ENCODE measurements around the gene ST6GALNAC6.
"Not testable (repeated sequence)": the region's sequence is repeated elsewhere in the genome, so short reads cannot be mapped to it uniquely, and the experiment has no call there.

Gene ST6GALNAC6

GRCh38 chr9:127871531-127871930 lies 27.9 kb downstream of the ST6GALNAC6 start:
- DNase-seq = no peak

GRCh38 chr9:127870887-127871286 lies 28.5 kb downstream of the ST6GALNAC6 start:
- no peak for DNase-seq

DNA sequence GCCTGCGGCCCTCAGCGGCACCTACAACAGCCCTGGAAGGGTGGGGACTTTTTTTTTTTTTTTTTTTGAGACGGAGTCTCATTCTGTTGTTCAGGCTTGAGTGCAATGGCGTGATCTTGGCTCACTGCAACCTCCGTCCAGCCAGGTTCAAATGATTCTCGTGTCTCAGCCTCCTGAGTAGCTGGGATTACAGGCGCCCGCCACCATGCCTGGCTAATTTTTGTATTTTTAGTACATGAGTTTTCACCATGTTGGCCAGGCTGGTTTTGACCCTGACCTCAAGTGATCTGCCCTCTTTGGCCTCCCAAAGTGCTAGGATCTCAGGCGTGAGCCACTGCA lies 29.3 kb downstream of the ST6GALNAC6 start:
- DNase-seq = not testable (repeated sequence)

- peak; percentile 89 for DNase-seq
Measured at GRCh38 chr9:127869310-127870152, 29.9 kb downstream of the ST6GALNAC6 start.

- no peak for DNase-seq
Measured at GRCh38 chr9:127868278-127868902, 31.0 kb downstream of the ST6GALNAC6 start.

GRCh38 chr9:127867356-127868277 lies 31.8 kb downstream of the ST6GALNAC6 start:
- no peak for DNase-seq

GRCh38 chr9:127866535-127866934 lies 32.9 kb downstream of the ST6GALNAC6 start:
- no peak for DNase-seq

DNA sequence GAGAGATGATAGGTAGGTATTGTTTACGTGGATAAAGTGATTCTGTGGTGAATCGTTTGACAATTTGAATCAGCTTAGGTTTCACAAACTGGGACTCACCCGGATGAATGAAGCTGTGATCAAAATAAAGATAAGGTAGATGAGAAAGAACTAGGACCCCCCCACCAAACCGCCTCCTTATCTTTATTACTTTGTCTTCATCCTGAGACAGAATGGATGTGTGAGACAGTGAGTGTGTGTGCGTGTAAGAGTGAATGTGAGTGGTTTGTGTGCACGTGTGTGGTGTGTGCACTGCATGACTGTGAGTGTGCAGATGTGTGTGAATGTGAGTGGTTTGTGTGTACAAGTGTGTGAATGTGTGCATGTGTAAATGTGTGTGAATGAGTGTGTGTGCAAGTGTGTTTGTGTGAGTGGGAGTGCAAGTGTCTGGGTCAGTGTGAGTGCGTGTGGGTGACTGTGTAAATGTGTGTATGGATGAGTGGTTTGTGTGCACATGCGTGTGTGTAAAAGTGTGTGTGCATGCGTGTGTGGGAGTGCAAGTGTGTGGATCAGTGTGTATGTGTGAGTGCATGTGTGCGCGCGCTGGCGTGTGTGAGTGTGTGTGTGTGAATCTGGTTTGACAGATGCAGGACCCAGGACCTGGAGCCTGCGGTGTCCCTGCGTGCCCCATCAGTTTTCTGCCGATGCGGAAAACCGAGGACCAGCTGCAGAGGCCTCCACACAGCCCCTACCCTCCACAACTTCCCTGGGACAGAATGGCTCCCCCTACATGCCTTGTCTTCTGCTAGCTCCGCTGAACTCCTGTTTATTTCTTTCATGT lies 33.5 kb downstream of the ST6GALNAC6 start:
- no peak for DNase-seq

DNA sequence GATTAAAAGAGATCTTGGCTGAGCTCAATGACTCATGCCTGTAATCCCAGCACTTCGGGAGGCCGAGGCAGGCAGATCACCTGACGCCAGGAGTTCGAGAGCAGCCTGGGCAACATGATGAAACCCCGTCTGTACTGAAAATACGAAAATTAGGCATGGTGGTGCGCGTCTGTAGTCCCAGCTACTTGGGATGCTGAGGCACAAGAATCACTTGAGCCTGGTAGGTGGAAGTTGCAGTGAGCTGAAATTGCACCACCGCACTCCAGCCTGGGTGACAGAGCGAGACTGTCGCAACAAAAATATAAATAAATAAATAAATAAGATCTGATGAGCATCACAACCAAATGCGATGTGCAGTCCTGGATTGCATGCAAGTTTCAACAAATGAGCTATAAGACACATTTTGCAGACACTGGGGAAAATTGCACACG lies 36.2 kb downstream of the ST6GALNAC6 start:
- DNase-seq = no peak

GRCh38 chr9:127862075-127863011 lies 37.1 kb downstream of the ST6GALNAC6 start:
- DNase-seq = peak; percentile 22 to 41

DNA sequence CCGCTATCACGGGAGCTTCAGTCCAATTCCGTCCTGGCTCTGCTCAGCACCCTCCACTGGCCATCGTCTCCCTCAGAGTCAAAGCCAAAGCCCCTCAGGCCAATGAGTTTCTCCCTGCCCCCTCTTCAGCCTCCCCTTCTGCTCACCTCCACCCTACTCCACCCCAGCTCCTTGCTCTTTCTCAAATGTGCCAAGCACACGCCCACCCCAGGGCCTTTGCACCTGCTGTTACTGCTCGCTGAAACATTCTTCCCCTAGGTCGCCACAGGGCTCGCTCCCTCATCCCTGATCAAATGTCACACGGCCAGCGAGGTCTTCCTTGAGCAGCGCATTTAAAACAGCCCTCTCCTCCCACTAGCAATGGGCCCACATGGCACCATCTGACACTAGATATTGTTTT lies 38.6 kb downstream of the ST6GALNAC6 start:
- DNase-seq = no peak

GRCh38 chr9:127860260-127860659 lies 39.1 kb downstream of the ST6GALNAC6 start:
- no peak for DNase-seq

DNA sequence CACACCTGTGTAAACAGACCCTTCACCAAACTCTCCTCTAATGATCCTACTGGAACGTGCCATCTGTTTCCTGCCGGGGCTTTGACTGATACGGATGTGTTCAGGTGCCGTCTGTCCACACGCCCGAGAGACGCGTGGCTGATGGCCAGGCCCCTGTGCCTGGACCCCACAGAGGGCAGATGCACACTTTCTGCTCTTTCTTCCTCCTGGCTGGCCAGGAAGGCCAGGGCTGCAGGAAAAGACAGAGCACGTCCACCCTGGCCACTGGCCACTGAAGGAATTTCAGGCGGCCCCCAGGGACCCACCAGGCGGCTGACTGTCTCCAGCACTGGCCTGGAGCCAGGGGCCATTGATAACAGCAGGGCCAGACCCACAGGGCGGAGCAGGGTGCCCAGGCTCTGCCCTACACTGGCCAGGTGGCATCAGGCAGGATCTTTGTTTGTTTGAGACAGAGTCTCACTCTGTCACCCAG lies 41.3 kb downstream of the ST6GALNAC6 start:
- DNase-seq = no peak

DNA sequence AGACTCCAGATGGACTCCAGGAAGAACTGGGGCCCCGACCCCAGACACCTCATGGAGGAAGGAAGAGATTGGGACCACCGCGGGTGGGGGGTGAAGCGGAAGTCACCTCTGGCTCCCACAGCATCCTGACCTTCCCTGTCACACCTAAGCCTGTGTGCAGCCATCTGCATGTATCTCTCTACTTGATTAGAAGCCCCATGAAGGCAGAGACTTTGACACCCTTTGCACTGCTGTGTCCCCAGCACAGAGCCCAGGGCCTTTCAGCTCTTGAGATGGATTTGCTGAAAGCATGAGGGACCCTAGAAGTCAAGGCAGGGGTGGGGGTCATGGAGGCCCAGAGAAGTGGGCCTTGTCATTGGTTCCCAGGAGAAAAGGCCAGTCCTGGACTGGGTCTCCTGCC lies 42.1 kb downstream of the ST6GALNAC6 start:
- no peak for DNase-seq

- DNase-seq = no peak
Measured at GRCh38 chr9:127856729-127857116, 42.7 kb downstream of the ST6GALNAC6 start.

DNA sequence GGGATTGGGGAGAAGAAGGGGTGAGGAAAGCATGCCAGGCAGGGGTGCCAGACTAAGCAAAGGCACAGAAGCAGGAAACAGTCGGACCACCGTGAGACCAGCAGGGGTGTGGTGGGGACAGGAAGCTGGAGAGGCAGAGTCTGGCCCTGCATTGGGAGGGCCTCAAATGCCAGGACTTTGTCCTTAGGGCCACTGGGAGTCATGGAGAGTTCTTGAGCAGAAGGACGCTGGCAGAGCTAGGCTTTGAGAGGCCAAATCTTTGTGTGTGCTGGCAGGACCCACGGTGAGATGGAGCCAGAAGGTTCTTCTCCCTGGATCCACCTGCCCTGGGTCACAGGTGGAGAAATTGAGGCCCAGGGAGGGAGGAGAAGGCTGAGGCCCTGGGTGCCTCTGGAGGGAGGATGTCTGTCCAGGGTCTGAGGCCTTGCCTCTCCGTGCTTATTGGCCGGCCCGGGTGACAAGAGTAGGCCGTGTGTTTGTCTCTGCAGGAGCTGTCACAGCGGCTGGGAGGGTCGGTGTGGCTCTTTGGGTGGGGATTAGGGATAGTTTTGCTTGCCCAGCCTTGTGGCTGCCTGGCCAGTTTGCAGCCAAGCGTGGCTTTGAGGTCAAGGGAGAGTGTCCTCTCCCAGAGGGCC lies 43.2 kb downstream of the ST6GALNAC6 start:
- DNase-seq = no peak

GRCh38 chr9:127855522-127855921 lies 43.9 kb downstream of the ST6GALNAC6 start:
- DNase-seq = no peak

- no peak for DNase-seq
Measured at GRCh38 chr9:127854960-127855359, 44.4 kb downstream of the ST6GALNAC6 start.

- peak; percentile 35 to 47 for DNase-seq
Measured at GRCh38 chr9:127854184-127854806, 45.1 kb downstream of the ST6GALNAC6 start, which contains the start of gene ENG. ENG (minus strand) TSS chr9:127854658; CDS start chr9:127854355, 303 bp downstream.

Measured in stimulated activated CD4-positive, alpha-beta T cell treated with anti-CD3 and anti-CD28 coated beads, Interleukin-2, amount 100 ng/mL, for 24 hours (primary cell).